OCI-LY7 (cell line): ENCODE data around the gene LRP1B. TPM values are rescaled to one million over a fixed set of nuclear protein-coding genes. Genes with fewer than 3 reads are reported as not detected.

Source experiments
- BruUV-seq: library from RNA; stranded (reverse); fragments of 400-500 nt; replicated peaks from 2 replicates; lab custom pipeline; 2021; lab: Mats Ljungman, UMichigan
- CTCF ChIA-PET: fragments of 300-600 bp; sonication (Branson Sonifier 250); formaldehyde crosslinking; loops from one replicate; lab custom pipeline; 2022; ENCODE audit warnings: antibody characterized with exemption; ENCODE audit not compliant: unreplicated experiment; lab: Charles Lee
- POLR2A ChIA-PET: fragments of 300-600 bp; sonication (Branson Sonifier 250); formaldehyde crosslinking; loops from one replicate; lab custom pipeline; 2022; ENCODE audit warnings: antibody characterized with exemption; lab: Charles Lee
- DNase-seq: peaks from one replicate; pipeline ENCODE4 v3.0.0-alpha.2; 2015; ENCODE audit warnings: low spot score
- H2AFZ ChIP-seq: fragments of 200-600 bp; sonication (generic), shearing (Covaris generic); 2 replicates; pipeline ENCODE4 v1.6.1; 2014; ENCODE audit warnings: mild to moderate bottlenecking, antibody characterized with exemption, low read length, moderate library complexity
- H3K27ac ChIP-seq: fragments of 200-600 bp; sonication (generic); 2 replicates; pipeline ENCODE4 v1.5.1; 2014; ENCODE audit warnings: mixed run types, low read depth, mild to moderate bottlenecking, moderate library complexity, low read length, inconsistent platforms; ENCODE audit not compliant: poor library complexity, severe bottlenecking
- H3K36me3 ChIP-seq: fragments of 200-600 bp; sonication (generic); 2 replicates; pipeline ENCODE4 v1.6.1; 2014; ENCODE audit warnings: mild to moderate bottlenecking, antibody characterized with exemption, low read length, moderate library complexity, mixed read lengths; ENCODE audit not compliant: insufficient read depth
- H3K4me1 ChIP-seq: fragments of 200-600 bp; sonication (generic); 2 replicates; pipeline ENCODE4 v1.5.1; 2014; ENCODE audit warnings: mild to moderate bottlenecking, low read length; ENCODE audit not compliant: insufficient read depth, poor library complexity, severe bottlenecking
- H3K4me2 ChIP-seq: fragments of 200-600 bp; sonication (generic); 2 replicates; pipeline ENCODE4 v1.6.1; 2014; ENCODE audit warnings: mild to moderate bottlenecking, low read length
- H3K4me3 ChIP-seq: fragments of 200-600 bp; sonication (generic); 2 replicates; pipeline ENCODE4 v1.5.1; 2014; ENCODE audit warnings: mild to moderate bottlenecking, low read depth, low read length; ENCODE audit not compliant: poor library complexity, severe bottlenecking
- H3K79me2 ChIP-seq: fragments of 200-600 bp; sonication (generic); 2 replicates; pipeline ENCODE4 v1.6.1; 2016; ENCODE audit warnings: low read depth, mild to moderate bottlenecking, low read length, moderate library complexity, mixed read lengths; ENCODE audit not compliant: insufficient read depth
- H3K9me2 ChIP-seq: fragments of 200-600 bp; sonication (generic); 2 replicates; pipeline ENCODE4 v1.6.1; 2016; ENCODE audit warnings: mild to moderate bottlenecking, low read length, mixed read lengths; ENCODE audit not compliant: insufficient read depth
- H3K9me3 ChIP-seq: fragments of 200-600 bp; sonication (generic); 2 replicates; pipeline ENCODE4 v1.6.1; 2014; ENCODE audit warnings: mild to moderate bottlenecking, mixed run types, low read length, mixed read lengths
- H4K20me1 ChIP-seq: fragments of 200-600 bp; sonication (generic); 2 replicates; pipeline ENCODE4 v1.6.1; 2014; ENCODE audit warnings: mild to moderate bottlenecking, antibody characterized with exemption, low read length, moderate library complexity, mixed read lengths; ENCODE audit not compliant: insufficient read depth
- EZH2phosphoT487 ChIP-seq: fragments of 200-600 bp; sonication (generic); IDR thresholded peaks from 2 replicates; pipeline ENCODE4 v1.6.1; 2018; ENCODE audit warnings: low read depth, borderline replicate concordance, mild to moderate bottlenecking, mixed run types, antibody characterized with exemption, low read length, moderate library complexity, mixed read lengths
- intact Hi-C: fragments of 100-400 bp; cut with micrococcal nuclease; formaldehyde crosslinking; loops from one replicate; pipeline ENCODE4 v1.10.0; 2022; ENCODE audit not compliant: unreplicated experiment
- total RNA-seq, 2 experiments: library from RNA; depleted of rRNA in 1 of 2; stranded (reverse); fragments of >200 nt in 1 of 2; shearing (Covaris generic) in 1 of 2; gene quantifications; 2 replicates each; pipeline ENCODE4 v1.2.3, GENCODE V29; 2014 to 2022
- TF ChIP-seq, protein P1 (sequence below): fragments of 200-600 bp; sonication (generic); conservative IDR thresholded peaks from 2 replicates; pipeline ENCODE4 v1.5.1; 2014; ENCODE audit warnings: mild to moderate bottlenecking, antibody characterized with exemption, low read length, moderate library complexity, mixed read lengths

Gene LRP1B
- total RNA-seq, 2 experiments from 2014 or later = not detected

DNA sequence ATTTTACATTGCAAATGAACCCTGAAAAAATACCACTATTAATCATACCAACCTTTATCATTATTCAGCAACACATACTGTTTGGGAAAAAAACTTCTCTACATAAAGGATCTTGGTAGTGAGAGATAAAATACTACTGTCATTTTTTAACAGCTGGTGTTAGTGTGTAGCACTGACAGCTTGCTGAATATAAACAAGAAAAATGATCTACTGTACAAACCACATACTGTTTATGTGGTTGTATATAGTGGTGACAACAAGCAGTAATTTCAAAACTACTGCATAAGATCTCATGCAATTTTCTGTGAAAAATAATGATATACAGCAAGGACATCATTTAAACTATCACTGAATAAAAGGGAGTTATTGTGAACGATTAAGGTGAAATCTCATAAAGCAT, 601.2 kb downstream of the LRP1B start:
- no peak overlapping the region for H2AFZ ChIP-seq
- H3K9me2 ChIP-seq = no peaks in the 10 kb centered on the region
- no peak overlapping the region for H3K27ac ChIP-seq
- intact Hi-C loops = no loop called here
- H3K79me2 ChIP-seq = no peaks in the 10 kb centered on the region
- H3K9me3 ChIP-seq = no peaks in the 10 kb centered on the region
- no peaks in the 10 kb centered on the region for H3K36me3 ChIP-seq
- BruUV-seq = no TSS peak
- H3K4me1 ChIP-seq = no peaks in the 10 kb centered on the region
- no peak overlapping the region for H3K4me2 ChIP-seq
- DNase-seq = no peak
- no peak overlapping the region for H3K4me3 ChIP-seq
- TF ChIP-seq, protein P1, sequence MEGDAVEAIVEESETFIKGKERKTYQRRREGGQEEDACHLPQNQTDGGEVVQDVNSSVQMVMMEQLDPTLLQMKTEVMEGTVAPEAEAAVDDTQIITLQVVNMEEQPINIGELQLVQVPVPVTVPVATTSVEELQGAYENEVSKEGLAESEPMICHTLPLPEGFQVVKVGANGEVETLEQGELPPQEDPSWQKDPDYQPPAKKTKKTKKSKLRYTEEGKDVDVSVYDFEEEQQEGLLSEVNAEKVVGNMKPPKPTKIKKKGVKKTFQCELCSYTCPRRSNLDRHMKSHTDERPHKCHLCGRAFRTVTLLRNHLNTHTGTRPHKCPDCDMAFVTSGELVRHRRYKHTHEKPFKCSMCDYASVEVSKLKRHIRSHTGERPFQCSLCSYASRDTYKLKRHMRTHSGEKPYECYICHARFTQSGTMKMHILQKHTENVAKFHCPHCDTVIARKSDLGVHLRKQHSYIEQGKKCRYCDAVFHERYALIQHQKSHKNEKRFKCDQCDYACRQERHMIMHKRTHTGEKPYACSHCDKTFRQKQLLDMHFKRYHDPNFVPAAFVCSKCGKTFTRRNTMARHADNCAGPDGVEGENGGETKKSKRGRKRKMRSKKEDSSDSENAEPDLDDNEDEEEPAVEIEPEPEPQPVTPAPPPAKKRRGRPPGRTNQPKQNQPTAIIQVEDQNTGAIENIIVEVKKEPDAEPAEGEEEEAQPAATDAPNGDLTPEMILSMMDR = no peak
- no peak for TF ChIP-seq EZH2phosphoT487
- POLR2A ChIA-PET = interaction anchor here (0.5 to 0.6 kb wide), 2 partner anchors 10 to 22 kb away, joined by 3 read pairs; no protein-coding TSS in a partner anchor
- no peaks in the 10 kb centered on the region for H4K20me1 ChIP-seq
- CTCF ChIA-PET = no interaction called here

- Histone ChIP-seq H4K20me1 (no peaks in the 10 kb centered on the region), H3K9me2 (no peaks in the 10 kb centered on the region), H3K4me3 (no peak overlapping the region), H3K79me2 (no peaks in the 10 kb centered on the region), H3K4me1 (no peaks in the 10 kb centered on the region), H3K4me2 (no peak overlapping the region), H3K9me3 (no peaks in the 10 kb centered on the region), H3K36me3 (no peaks in the 10 kb centered on the region), H2AFZ (no peak overlapping the region), H3K27ac (no peak overlapping the region)
- TF ChIP-seq EZH2phosphoT487 = no peak
- TF ChIP-seq, protein P1 = no peak
- ChIA-PET CTCF (no interaction called here), POLR2A (interaction anchor here (0.5 kb wide), 1 partner anchor 21 kb away, joined by 3 read pairs; no protein-coding TSS in a partner anchor)
- intact Hi-C loops = no loop called here
- no peak for DNase-seq
- BruUV-seq = no TSS peak
Measured at GRCh38 chr2:141528990-141529389, 601.8 kb downstream of the LRP1B start.

- BruUV-seq = no TSS peak
- DNase-seq = no peak
- Histone ChIP-seq H3K4me3 (no peak overlapping the region), H3K36me3 (no peaks in the 10 kb centered on the region), H3K4me2 (no peak overlapping the region), H3K4me1 (no peaks in the 10 kb centered on the region), H3K9me3 (no peaks in the 10 kb centered on the region), H4K20me1 (no peaks in the 10 kb centered on the region), H3K9me2 (no peaks in the 10 kb centered on the region), H2AFZ (no peak overlapping the region), H3K27ac (no peak overlapping the region), H3K79me2 (no peaks in the 10 kb centered on the region)
- POLR2A ChIA-PET = interaction anchor here (0.7 kb wide), 1 partner anchor 577 kb away, joined by 3 read pairs; no protein-coding TSS in a partner anchor
- CTCF ChIA-PET = no interaction called here
- no peak for TF ChIP-seq EZH2phosphoT487
- TF ChIP-seq, protein P1 = no peak
- intact Hi-C loops = no loop called here
Measured at GRCh38 chr2:141526760-141527159, 604.1 kb downstream of the LRP1B start.
